HEK293 (cell line): ENCODE data around the gene PEX3.

Experiments
- CTCF ChIP-seq: fragments of 450-650 bp; formaldehyde crosslinking; IDR thresholded peaks from 2 replicates; pipeline ENCODE4 v1.5.1; 2016; ENCODE audit warnings: missing biosample characterization, missing genetic modification characterization
- EGR2 ChIP-seq: fragments of 450-650 bp; formaldehyde crosslinking; IDR thresholded peaks from 2 replicates; pipeline ENCODE4 v1.5.1; 2016; ENCODE audit warnings: low read depth, missing biosample characterization, missing genetic modification characterization
- HOXA7 ChIP-seq: sonication (generic); formaldehyde crosslinking; IDR thresholded peaks from 2 replicates; pipeline ENCODE4 v1.8.1; 2022; ENCODE audit warnings: missing genetic modification reagents, borderline replicate concordance
- KLF10 ChIP-seq: fragments of 450-650 bp; IDR thresholded peaks from 2 replicates; pipeline ENCODE4 v1.5.1; 2018; ENCODE audit warnings: missing biosample characterization, mild to moderate bottlenecking, missing genetic modification characterization
- KLF16 ChIP-seq: fragments of 450-650 bp; formaldehyde crosslinking; IDR thresholded peaks from 2 replicates; pipeline ENCODE4 v1.5.1; 2017; ENCODE audit warnings: missing biosample characterization, missing genetic modification characterization
- MEIS1 ChIP-seq: sonication (generic); formaldehyde crosslinking; IDR thresholded peaks from 2 replicates; pipeline ENCODE4 v1.8.1; 2022; ENCODE audit warnings: missing genetic modification reagents, mild to moderate bottlenecking, borderline replicate concordance
- ZIC2 ChIP-seq: fragments of 450-650 bp; formaldehyde crosslinking; IDR thresholded peaks from 2 replicates; pipeline ENCODE4 v1.5.1; 2016; ENCODE audit warnings: missing biosample characterization, missing genetic modification characterization
- ZNF132 ChIP-seq: fragments of 450-650 bp; formaldehyde crosslinking; IDR thresholded peaks from 2 replicates; pipeline ENCODE4 v1.5.1; 2017; ENCODE audit warnings: missing biosample characterization, missing genetic modification characterization, borderline replicate concordance
- ZNF133 ChIP-seq: fragments of 450-650 bp; formaldehyde crosslinking; IDR thresholded peaks from 2 replicates; pipeline ENCODE4 v1.5.1; 2016; ENCODE audit warnings: missing biosample characterization, missing genetic modification characterization
- ZNF140 ChIP-seq: fragments of 450-650 bp; formaldehyde crosslinking; IDR thresholded peaks from 2 replicates; pipeline ENCODE4 v1.5.1; 2016; ENCODE audit warnings: missing biosample characterization, missing genetic modification characterization
- ZNF146 ChIP-seq: fragments of 450-650 bp; formaldehyde crosslinking; IDR thresholded peaks from 2 replicates; pipeline ENCODE4 v1.5.1; 2016; ENCODE audit warnings: missing biosample characterization, missing genetic modification characterization
- ZNF169 ChIP-seq: fragments of 450-650 bp; formaldehyde crosslinking; IDR thresholded peaks from 2 replicates; pipeline ENCODE4 v1.5.1; 2016; ENCODE audit warnings: missing biosample characterization, missing genetic modification characterization
- ZNF18 ChIP-seq: fragments of 450-650 bp; formaldehyde crosslinking; IDR thresholded peaks from 2 replicates; pipeline ENCODE4 v1.5.1; 2016; ENCODE audit warnings: missing biosample characterization, missing genetic modification characterization
- ZNF184 ChIP-seq: fragments of 450-650 bp; IDR thresholded peaks from 2 replicates; pipeline ENCODE4 v1.5.1; 2018; ENCODE audit warnings: missing biosample characterization, mild to moderate bottlenecking, missing genetic modification characterization
- ZNF211 ChIP-seq: fragments of 450-650 bp; formaldehyde crosslinking; IDR thresholded peaks from 2 replicates; pipeline ENCODE4 v1.5.1; 2016; ENCODE audit warnings: low read depth, missing biosample characterization, missing genetic modification characterization
- ZNF214 ChIP-seq: fragments of 450-650 bp; formaldehyde crosslinking; IDR thresholded peaks from 2 replicates; pipeline ENCODE4 v1.5.1; 2017; ENCODE audit warnings: missing biosample characterization, mild to moderate bottlenecking, missing genetic modification characterization, borderline replicate concordance
- ZNF223 ChIP-seq: fragments of 450-650 bp; formaldehyde crosslinking; IDR thresholded peaks from 2 replicates; pipeline ENCODE4 v1.5.1; 2016; ENCODE audit warnings: missing biosample characterization, missing genetic modification characterization
- ZNF239 ChIP-seq: fragments of 450-650 bp; formaldehyde crosslinking; IDR thresholded peaks from 2 replicates; pipeline ENCODE4 v1.5.1; 2016; ENCODE audit warnings: missing biosample characterization, missing genetic modification characterization
- ZNF24 ChIP-seq: fragments of 450-650 bp; formaldehyde crosslinking; IDR thresholded peaks from 2 replicates; pipeline ENCODE4 v1.5.1; 2016; ENCODE audit warnings: missing biosample characterization, missing genetic modification characterization
- ZNF248 ChIP-seq: fragments of 450-650 bp; formaldehyde crosslinking; IDR thresholded peaks from 2 replicates; pipeline ENCODE4 v1.5.1; 2017; ENCODE audit warnings: missing biosample characterization, missing genetic modification characterization
- ZNF292 ChIP-seq: fragments of 450-650 bp; formaldehyde crosslinking; IDR thresholded peaks from 2 replicates; pipeline ENCODE4 v1.5.1; 2016; ENCODE audit warnings: low read depth, missing biosample characterization, missing genetic modification characterization, borderline replicate concordance
- ZNF302 ChIP-seq: fragments of 450-650 bp; formaldehyde crosslinking; IDR thresholded peaks from 2 replicates; pipeline ENCODE4 v1.5.1; 2016; ENCODE audit warnings: missing biosample characterization, missing genetic modification characterization, low read depth
- ZNF513 ChIP-seq: fragments of 450-650 bp; IDR thresholded peaks from 2 replicates; pipeline ENCODE4 v1.5.1; 2018; ENCODE audit warnings: missing biosample characterization, missing genetic modification characterization
- ZNF521 ChIP-seq: fragments of 450-650 bp; formaldehyde crosslinking; IDR thresholded peaks from 2 replicates; pipeline ENCODE4 v1.5.1; 2017; ENCODE audit warnings: missing biosample characterization, mild to moderate bottlenecking, missing genetic modification characterization
- ZNF548 ChIP-seq: fragments of 450-650 bp; formaldehyde crosslinking; IDR thresholded peaks from 2 replicates; pipeline ENCODE4 v1.5.1; 2016; ENCODE audit warnings: missing biosample characterization, missing genetic modification characterization
- ZNF549 ChIP-seq: fragments of 450-650 bp; IDR thresholded peaks from 2 replicates; pipeline ENCODE4 v1.5.1; 2018; ENCODE audit warnings: missing biosample characterization, missing genetic modification characterization, mild to moderate bottlenecking, inconsistent platforms, moderate library complexity
- ZNF585B ChIP-seq: fragments of 450-650 bp; formaldehyde crosslinking; IDR thresholded peaks from 2 replicates; pipeline ENCODE4 v1.5.1; 2016; ENCODE audit warnings: missing biosample characterization, missing genetic modification characterization
- ZNF664 ChIP-seq: fragments of 450-650 bp; formaldehyde crosslinking; IDR thresholded peaks from 2 replicates; pipeline ENCODE4 v1.5.1; 2016; ENCODE audit warnings: missing biosample characterization, missing genetic modification characterization
- ZNF670 ChIP-seq: fragments of 450-650 bp; formaldehyde crosslinking; IDR thresholded peaks from 2 replicates; pipeline ENCODE4 v1.5.1; 2016; ENCODE audit warnings: missing biosample characterization, missing genetic modification characterization, low read depth
- ZNF677 ChIP-seq: fragments of 450-650 bp; IDR thresholded peaks from 2 replicates; pipeline ENCODE4 v1.5.0; 2018; ENCODE audit warnings: missing biosample characterization, mild to moderate bottlenecking, missing genetic modification characterization, moderate library complexity
- ZNF704 ChIP-seq: fragments of 450-650 bp; formaldehyde crosslinking; IDR thresholded peaks from 2 replicates; pipeline ENCODE4 v1.5.1; 2016; ENCODE audit warnings: missing biosample characterization, missing genetic modification characterization
- ZSCAN16 ChIP-seq: fragments of 450-650 bp; formaldehyde crosslinking; IDR thresholded peaks from 2 replicates; pipeline ENCODE4 v1.5.1; 2016; ENCODE audit warnings: missing biosample characterization, missing genetic modification characterization
- ZSCAN23 ChIP-seq: fragments of 450-650 bp; formaldehyde crosslinking; IDR thresholded peaks from 2 replicates; pipeline ENCODE4 v1.5.1; 2016; ENCODE audit warnings: missing biosample characterization, missing genetic modification characterization

Gene PEX3

GRCh38 chr6:143450453-143451371 is at the start of gene PEX3, which contains the start of gene ADAT2 (continued):
- TF ChIP-seq ZNF18 (tag by site-specific recombination) (0 out of 2 replicates have a peak, but pooled peaks have one; percentile 39), HOXA7 (CRISPR knock-in tag) (peak; percentile 78; the same call in 1 of the 2 replicates), ZNF302 (tag by site-specific recombination) (0 out of 2 replicates have a peak, but pooled peaks have one; percentile 64), ZNF513 (tag by site-specific recombination) (peak; percentile 65), ZNF211 (no peak), ZNF521 (tag by site-specific recombination) (no peak), ZSCAN16 (tag by site-specific recombination) (peak; percentile 64; the same call in 1 of the 2 replicates), CTCF (tag by site-specific recombination) (peak; percentile 27; the same call in 1 of the 2 replicates), ZNF292 (tag by site-specific recombination) (no peak), ZNF132 (tag by site-specific recombination) (no peak), ZNF140 (tag by site-specific recombination) (no peak), ZNF677 (peak; percentile 66; the same call in 1 of the 2 replicates), ZNF549 (tag by site-specific recombination) (peak; percentile 70; the same call in 1 of the 2 replicates), ZNF670 (tag by site-specific recombination) (no peak), ZNF184 (tag by site-specific recombination) (peak; percentile 91), ZNF169 (tag by site-specific recombination) (peak; percentile 66; the same call in 1 of the 2 replicates), EGR2 (tag by site-specific recombination) (0 out of 2 replicates have a peak, but pooled peaks have one; percentile 46), ZNF664 (peak; percentile 71), ZNF146 (tag by site-specific recombination) (peak; percentile 89), KLF16 (tag by site-specific recombination) (peak; percentile 99), ZSCAN23 (tag by site-specific recombination) (peak; percentile 97), MEIS1 (no peak), ZNF223 (tag by site-specific recombination) (no peak), ZNF585B (tag by site-specific recombination) (no peak), ZNF704 (no peak), ZNF133 (tag by site-specific recombination) (no peak), ZIC2 (tag by site-specific recombination) (no peak), ZNF548 (tag by site-specific recombination) (no peak), KLF10 (tag by site-specific recombination) (peak; percentile 86), ZNF248 (tag by site-specific recombination) (no peak), ZNF214 (tag by site-specific recombination) (no peak), ZNF239 (tag by site-specific recombination) (peak; percentile 79; the same call in 1 of the 2 replicates), ZNF24 (tag by site-specific recombination) (peak; percentile 99)
